Stimulated activated CD4-positive, alpha-beta T cell treated with anti-CD3 and anti-CD28 coated beads, Interleukin-2, amount 100 ng/mL, for 4 hours (primary cell): ENCODE data around the gene ZG16.
"Not testable (repeated sequence)": the region's sequence is repeated elsewhere in the genome, so short reads cannot be mapped to it uniquely, and the experiment has no call there.

Experiments
- DNase-seq: peaks from one replicate; pipeline ENCODE4 v3.0.0-alpha.2; 2020; ENCODE audit warnings: low read depth

The ZG16 gene, protein sequence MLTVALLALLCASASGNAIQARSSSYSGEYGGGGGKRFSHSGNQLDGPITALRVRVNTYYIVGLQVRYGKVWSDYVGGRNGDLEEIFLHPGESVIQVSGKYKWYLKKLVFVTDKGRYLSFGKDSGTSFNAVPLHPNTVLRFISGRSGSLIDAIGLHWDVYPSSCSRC

DNA sequence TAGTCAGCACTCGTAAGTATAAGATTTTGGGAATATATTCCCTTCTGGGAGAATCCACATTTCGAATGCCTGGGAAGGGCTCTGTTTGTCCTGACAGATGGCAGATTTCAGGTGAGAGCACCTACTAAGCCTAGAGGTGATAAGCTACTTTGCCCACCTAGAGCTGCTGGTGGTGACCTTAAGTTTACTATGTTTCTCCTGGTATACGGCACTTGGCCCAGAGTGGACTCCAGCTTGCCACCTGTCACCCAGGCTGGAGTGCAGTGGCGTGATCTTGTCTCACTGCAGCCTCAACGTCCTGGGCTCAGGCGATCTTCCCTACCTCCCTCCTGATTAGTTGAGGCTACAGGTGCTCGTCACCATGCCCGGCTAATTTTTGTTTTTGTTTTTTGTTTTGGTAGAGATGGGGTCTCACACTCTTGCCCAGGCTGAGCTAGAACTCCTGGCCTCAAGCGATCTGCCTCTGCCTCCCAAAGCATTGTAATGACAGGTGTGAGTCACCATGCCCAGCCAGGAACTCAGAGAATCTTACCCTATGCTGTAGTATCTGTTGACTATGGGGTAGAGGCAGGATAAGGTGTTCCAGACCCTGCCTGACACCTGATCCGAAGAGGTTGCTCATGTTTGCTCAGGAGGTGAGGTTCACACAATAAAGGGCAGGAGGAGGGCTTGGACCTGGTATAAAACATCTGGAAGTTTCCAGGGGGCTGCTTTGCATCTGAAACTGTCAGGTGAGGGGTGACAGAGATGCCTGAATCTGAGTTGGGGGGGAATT lies at the start of gene ZG16:
Gene ZG16 (plus strand): TSS at position 681 of the 775 bp plus-strand sequence. CDS start 1,011 bp downstream, outside the sequence.
- no peak for DNase-seq

DNA sequence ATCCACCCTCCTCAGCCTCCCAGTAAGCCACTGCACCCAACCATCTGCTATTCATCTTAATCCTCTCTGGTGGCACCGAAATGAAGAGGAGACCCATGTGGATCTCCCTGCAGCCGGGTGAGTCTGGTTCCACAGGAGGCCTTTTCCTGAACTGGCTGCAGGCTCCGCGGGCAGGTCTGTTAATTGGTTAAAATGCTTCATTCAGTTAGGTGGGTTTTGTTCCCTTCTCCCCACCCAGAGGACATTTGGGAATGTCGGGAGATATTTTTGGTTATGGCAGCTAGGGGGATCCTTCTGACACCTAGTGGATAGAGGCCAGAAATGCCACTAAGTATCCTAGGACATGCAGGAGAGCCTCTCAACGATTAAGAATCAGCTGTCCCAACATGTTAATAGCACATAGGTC lies 48.9 kb upstream of the ZG16 start:
- no peak for DNase-seq

DNA sequence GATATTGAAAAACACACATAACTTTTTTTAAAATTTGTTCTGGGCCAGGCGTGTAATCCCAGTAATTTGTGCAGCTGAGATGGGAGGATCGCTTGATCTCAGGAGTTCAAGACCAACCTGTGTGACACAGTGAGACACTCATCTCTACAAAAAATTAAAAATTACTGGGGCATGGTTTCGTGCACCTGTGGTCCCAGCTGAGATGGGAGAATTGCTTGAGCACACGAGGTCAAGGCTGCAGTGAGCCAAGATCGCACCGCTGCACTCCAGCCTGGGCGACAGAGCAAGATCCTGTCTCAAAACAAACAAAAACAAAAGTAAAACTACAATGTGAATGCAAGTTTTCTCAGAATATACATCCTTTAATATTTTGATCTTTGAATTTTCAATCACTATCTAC lies 47.4 kb upstream of the ZG16 start:
- DNase-seq = no peak

DNA sequence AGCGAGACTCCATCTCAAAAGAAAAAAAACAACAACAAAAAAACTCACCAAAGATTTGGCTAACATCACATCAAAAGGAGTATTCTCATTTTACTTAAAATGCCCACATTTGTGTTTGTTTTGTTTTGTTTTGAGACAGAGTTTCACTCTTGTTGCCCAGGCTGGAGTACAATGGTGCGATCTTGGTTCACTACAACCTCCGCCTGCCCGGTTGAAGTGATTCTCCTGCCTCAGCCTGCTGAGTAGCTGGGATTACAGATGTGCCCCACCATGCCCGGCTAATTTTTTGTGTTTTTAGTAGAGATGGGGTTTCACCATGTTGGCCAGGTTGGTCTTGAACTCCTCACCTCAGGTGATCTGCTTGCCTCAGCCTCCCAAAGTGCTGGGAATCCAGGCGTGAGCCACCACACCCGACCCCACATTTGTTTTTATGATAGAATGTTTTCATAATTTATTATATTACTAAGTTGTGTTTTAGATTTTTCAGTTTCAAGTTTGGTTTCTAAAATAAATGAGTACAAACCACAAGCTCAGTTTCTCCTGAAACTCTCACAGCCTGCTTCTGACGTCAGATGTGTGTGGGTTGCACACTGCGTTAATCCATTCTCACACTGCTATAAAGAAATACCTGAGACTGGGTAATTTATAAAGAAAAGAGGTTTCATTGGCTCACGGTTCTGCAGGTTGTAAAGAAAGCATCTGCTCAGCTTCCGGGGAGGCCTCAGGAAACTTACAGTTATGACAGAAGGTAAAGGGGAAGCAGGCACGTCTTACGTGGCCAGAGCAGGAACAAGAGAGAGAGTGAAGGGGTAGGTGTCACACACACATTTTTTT lies 46.1 kb upstream of the ZG16 start:
- peak; percentile 63 for DNase-seq

DNA sequence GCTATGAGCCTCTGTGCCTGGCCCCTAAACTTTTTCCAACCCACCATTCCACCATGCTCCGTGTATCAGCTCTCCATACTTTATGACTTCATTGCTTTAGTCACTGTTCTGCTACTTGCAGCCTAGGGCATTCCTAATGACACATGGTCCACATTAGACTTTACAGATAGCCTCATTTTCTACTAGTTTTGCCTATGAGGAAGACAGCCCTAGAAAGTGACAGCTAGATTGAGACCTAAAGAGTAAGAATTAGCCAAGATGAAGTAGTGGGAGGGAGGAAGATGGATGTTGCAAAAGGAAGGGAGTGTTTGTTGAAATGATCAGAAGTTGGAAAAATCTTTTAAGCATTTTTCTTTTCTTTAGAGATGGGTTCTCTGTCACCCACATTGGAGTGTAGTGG lies 43.3 kb upstream of the ZG16 start:
- DNase-seq = no peak

DNA sequence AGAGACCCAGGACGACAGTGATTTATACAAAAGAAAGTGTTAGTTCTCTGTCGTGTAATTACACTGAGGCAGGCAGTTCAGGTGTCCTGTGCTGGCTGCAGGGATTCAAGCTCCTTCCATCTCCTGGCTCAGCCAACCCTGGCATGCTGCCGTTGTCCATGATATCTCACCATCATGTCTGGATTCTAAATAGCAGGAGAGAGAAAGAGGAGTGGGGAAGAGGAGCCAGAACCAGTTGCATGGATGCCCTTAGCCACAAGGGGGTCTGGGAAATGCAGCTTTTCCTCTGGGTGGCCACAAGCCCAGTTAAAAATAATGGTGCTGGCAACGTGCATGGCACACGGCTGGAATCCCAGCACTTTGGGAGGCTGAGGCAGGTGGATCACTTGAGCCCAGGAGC lies 41.9 kb upstream of the ZG16 start:
- no peak for DNase-seq

DNA sequence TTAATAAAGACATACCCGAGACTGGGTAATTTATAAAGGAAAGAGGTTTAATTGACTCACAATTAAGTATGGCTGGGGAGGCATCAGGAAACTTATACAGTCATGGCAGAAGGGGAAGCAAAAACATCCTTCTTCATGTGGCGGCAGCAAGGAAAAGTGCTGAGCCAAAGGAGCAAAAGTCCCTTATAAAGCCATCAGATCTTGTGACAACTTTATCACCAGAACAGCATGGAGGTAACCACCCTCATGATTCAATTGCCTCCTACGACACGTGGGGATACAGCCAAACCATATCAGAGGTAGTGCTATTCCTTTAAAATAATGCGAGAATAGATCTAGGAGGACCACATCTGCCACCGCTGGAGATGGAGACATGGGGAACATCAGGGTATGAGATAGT lies 41.3 kb upstream of the ZG16 start:
- no peak for DNase-seq

DNA sequence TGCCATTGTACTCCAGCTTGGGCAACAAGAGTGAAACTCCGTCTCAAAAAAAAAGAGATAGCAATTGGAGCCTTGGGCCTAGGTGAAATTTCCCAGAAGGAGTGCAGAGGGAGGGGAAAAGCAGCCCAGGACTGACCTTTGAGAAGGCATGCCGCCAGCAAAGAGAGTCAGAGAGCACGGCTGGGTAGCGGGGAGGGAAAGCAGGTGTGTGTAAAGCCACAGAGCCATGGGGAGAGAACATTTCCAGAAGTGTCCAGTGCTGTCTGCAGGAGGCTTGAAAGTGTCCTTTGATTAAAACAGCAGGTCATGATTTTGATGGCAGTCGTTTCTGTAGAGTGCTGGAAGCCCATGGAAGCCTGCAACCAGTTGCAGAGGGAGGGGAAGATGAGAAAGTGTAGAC lies 40.3 kb upstream of the ZG16 start:
- DNase-seq = no peak

DNA sequence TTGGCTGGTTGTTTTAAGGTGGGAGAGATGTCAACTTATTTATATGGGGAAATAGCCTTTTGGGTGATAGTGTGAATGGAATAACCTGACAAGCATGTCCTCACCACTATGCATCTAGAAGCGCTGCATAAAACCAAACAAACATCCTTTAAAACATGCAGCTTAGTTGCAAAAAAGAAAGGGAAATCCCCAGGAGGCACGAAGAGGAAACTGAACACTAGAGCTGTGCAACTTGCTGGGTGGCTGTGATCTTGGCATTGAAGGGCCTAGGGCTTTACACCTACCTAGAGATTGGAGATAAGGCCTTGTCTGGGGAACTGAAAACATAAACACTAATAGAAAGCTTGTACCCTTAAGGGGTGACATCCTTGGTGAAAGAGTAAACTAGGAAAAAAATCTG lies 39.5 kb upstream of the ZG16 start:
- peak; percentile 40 for DNase-seq

DNA sequence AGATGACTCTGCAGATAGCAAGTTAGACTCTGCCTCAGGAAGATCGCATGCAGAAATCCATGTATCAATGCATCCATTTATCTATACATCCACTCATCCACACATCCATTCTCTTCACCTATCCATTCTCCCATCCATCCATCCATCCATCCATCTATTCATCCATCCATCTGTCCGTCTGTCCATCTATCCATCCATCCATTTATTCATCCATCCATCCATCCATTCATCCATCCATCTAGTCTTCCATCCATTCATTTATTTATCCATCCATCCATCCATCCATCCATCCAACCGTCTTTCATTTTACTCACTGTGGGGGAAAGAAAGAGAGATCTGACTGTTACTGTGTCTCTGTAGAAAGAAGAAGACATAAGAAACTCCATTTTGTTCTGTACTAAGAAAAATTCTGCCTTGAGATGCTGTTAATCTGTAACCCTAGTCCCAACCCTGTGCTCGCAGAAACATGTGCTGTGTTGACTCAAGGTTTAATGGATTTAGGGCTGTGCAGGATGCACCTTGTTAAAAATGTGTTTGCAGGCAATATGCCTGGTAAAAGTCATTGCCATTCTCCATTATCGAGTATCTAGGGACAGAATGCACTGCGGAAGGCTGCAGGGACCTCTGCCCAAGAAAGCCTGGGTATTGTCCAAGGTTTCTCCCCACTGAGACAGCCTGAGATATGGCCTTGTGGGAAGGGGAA lies 38.0 kb upstream of the ZG16 start:
- DNase-seq = not testable (repeated sequence)

DNA sequence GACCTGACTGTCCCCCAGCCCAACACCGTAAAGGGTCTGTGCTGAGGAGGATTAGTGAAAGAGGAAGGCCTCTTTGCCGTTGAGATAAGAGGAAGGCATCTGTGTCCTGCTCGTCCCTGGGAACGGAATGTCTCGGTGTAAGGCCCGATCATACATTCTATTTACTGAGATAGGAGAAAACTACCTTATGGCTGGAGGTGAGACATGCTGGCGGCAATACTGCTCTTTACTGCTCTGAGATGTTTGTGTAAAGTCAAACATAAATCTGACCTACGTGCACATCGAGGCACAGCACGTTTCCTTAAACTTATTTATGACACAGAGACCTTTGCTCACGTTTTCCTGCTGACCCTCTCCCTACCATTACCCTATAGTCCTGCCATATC lies 37.4 kb upstream of the ZG16 start:
- not testable (repeated sequence) for DNase-seq

DNA sequence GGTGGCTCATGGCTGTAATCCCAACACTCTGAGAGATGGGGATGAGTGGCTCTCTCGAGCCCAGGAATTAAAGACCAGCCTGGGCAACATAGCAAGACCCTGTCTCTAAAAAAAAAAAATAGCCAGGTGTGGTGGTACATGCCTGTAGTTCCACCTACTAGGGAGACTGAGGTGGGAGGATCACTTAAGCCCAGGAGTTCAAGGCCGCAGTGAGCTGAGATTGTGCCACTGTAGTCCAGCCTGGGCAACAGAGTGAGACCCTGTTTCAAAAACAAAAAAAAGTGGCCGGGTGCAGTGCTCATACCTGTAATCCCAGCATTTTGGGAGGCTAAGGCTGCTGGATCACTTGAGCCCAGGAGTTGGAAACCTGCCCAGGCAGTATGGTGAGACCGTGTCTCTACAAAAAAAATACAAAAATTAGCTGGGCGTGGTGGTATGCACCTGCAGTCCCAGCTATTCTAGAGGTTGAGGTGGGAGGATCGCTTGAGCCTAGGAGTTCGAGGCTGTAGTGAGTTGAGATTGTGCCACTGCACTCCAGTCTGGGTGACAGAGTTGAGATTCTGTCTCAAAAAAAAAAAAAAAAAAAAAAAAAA lies 35.3 kb upstream of the ZG16 start:
- DNase-seq = no peak

DNA sequence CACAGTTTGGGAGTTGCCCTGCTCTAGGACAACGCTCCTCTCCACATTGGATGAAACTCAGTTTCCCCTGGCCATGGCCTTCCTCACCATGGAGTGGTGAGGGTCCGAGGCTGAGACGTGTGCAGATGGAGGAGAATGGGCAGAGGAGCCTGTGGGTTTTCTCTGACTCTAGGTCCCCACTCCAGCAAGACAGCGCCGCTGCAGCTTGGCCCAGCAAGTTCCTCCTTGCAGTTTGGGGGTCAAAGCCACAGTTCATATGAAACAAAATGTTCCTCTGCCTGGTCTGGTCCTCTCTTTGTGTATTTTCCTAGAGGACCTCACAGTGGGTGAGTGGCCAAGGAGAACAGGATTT lies 34.6 kb upstream of the ZG16 start:
- no peak for DNase-seq

DNA sequence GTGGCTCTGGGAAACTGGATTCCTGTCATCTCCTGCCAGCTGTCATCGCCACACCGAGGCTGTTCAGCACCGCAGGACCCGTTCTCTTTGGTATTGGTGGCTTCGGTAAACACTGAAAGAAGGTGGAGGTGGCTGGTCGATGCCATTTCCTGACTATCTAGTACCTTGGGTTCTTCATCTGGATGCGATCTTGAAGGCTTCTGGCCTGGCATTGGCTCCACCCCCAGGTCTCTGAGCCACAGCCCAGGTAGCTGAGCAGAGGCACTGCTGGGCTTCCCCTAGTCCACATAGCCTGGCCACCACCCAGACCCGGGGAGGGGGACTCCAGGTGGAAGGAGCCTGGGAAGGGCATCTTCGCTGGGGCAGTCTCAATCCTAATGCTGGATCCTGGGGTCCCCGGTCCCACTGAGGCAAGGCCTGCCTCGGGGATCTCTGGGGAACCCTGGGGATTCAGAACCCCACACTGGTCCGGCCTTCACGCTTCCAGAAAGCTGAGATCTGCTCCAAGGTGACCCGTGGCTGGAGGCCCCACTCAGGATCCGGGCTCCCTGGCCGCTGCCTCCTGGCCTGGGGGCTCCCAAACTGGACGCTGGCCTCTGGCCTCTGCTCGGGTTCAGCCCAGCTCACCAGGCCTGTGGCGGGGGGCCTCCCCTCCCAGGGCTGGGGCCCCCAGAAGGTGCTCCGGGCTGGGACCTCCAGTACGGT lies 34.1 kb upstream of the ZG16 start:
- DNase-seq = no peak

DNA sequence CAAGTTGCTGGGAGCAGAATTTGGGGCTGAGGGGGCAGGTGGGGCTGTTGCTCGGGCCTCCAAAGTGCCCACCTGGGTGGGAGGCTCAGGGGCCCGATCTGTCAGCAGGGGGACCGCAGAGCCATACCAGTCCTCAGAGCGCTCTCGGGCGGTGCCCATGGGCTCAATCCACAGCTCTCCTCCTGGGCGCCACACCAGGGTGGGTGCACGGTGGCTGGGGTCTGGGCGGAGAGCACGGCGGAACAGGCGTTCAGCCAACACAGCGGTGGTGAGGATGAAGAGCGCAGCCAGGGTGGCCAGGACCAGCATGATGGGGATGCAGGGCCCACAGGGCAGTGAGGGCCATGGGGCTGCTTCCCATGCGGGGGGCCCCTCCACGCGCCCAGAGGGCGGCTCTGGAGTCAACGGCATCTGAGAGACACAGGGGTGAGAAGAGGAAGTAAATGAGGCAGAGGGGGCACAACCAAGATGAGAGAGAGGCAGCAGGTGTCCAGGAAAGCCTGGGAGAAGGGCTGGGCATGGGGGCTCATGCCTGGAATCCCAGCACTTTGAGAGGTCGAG lies 33.4 kb upstream of the ZG16 start:
- no peak for DNase-seq

DNA sequence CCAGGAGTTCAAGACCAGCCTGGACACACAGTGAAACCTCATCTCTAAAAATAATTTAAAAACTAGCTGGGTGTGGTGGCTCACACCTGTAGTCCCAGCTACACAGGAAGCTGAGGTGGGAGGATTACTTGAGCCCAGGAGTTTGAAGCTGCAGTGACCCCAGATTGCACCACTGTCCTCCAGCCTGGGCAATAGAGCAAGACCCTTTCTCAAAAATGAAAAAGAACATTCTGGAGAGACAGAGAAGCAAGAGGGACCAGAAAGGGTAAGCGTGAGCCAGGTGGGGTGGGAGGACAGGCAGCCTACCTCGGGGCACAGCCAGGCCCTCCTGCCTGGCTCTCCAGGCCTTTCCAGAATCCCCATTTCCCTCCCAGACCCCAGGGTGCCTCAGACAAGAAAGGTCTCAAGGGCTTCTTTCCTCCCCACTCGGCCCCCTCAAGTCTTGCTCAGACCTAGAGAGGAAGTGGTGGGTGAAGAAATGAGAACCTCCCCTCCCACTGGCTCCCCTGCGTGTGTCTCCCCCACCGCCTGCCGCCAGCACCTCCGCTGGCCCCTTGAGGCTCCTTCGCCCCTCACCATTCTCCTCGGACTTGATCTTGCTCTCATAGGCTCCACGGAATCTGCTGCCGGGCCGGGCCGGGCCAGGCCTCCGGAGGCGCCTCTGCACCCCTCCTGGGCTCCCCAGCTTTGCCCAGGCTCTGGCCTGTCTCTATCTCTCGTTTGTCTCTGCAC lies 32.8 kb upstream of the ZG16 start:
- DNase-seq = peak; percentile 29

DNA sequence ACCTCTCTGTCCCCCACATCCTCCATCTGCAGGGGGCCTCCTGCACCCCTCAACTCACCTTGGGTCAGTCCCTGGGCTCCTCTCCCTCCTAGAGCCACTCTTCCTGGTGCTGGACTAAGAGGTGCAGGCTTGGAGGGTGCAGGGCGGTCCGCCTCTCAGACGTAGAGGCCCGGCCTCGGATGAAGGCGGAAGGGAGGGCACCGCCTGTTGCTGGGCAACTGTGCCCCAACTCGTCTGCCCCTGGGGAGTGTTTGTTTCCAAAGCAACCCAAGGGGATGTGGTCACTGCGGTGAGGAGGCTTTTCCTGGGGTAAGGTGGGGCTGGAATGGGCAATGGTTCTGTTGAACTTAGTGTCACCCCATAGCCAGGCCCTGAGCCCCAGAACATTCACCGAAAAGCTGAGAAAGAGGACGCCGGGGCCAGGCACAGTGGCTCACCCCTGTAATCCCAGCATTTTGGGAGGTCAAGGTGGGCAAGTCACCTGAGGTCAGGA lies 32.2 kb upstream of the ZG16 start, which contains the start of gene C16orf54:
Gene C16orf54 (minus strand): TSS at position 138 of the 493 bp plus-strand sequence. CDS start 1,039 bp downstream, outside the sequence.
- peak; percentile 64 for DNase-seq

DNA sequence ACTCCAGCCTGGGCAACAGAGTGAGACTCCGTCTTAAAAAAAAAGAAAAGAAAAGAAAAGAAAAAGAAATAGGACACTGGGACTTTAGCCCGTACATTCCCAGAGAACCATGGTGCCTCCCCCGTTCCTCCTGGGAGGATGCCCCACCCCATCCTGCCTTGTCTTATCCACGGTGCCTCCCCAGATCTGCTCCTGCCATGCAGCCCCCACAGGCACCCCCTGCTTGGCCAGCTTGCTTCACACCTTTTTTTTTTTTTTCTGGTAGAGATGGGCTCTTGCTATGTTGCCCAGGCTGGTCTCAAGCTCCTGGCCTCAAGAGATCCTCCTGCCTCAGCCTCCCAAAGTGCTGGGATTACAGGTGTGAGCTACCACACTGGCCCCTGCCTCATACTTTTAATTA lies 31.5 kb upstream of the ZG16 start:
- not testable (repeated sequence) for DNase-seq

DNA sequence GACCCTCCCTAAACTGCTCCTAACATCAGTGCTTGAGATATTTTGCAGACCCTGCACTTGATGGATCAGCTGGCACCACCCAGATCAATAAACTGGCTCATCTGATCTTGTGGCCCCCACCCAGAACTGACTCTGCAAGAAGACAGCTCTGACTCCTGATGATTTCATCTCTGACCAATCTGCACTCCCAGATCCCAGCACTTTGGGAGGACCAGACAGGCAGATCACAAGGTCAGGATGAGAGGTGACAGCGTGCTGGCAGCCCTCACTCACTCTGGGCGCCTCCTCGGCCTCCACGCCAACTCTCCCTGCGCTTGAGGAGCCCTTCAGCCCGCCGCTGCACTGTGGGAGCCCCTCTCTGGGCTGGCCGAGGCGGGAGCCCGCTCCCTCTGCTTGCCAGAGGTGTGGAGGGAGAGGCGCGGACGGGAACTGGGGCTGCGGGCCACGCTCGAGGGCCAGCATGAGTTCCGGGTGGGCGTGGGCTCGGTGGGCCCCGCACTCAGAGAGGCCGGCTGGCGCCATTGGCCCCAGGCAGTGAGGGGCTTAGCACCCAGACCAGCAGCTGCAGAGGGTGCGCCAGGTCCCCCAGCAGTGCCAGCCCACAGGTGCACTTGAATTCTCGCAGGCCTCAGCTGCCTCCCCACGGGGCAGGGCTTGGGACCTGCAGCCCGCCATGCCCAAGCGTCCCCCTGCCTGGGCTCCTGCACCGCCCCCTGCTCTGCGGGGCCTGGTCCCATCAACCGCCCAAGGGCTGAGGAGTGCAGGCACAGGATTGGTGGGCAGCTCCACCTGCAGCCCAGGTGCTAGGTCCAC lies 29.9 kb upstream of the ZG16 start:
- DNase-seq = no peak
